Endothelial cell of umbilical vein (primary cell): ENCODE results near the gene KLHL6. TPM values are rescaled to one million over a fixed set of nuclear protein-coding genes. Genes with fewer than 3 reads are reported as not detected.

Source experiments
- BruUV-seq: library from RNA; stranded (reverse); fragments of 400-500 nt; replicated peaks from 2 replicates; lab custom pipeline; 2021; lab: Mats Ljungman, UMichigan
- CTCF ChIA-PET: fragments of 300-600, 350-600 bp; sonication (Branson Sonifier 250); formaldehyde crosslinking; loops from one replicate; lab custom pipeline; 2021; ENCODE audit warnings: antibody characterized with exemption, inconsistent platforms; lab: Charles Lee
- POLR2A ChIA-PET: fragments of 300-600, 350-600 bp; sonication (Branson Sonifier 250); formaldehyde crosslinking; loops from one replicate; lab custom pipeline; 2021; ENCODE audit warnings: antibody characterized with exemption, inconsistent platforms; lab: Charles Lee
- DNase-seq: peaks from one replicate; pipeline ENCODE4 v3.0.0-alpha.2; 2011; ENCODE audit warnings: low read depth, low spot score
- FAIRE-seq: peaks from 2 replicates; lab custom pipeline; 2011; peaks lifted over from hg19 to GRCh38; lab: Jason Lieb, UNC
- H2AFZ ChIP-seq: 2 replicates; pipeline ENCODE4 v1.6.0; 2012; ENCODE audit warnings: low read depth, low read length, control low read depth, inconsistent platforms
- H3K27ac ChIP-seq: 2 replicates; pipeline ENCODE4 v1.5.1; 2011; ENCODE audit warnings: low read depth, mild to moderate bottlenecking, control low read depth, low read length, moderate library complexity; ENCODE audit not compliant: insufficient read depth
- H3K27me3 ChIP-seq, 2 experiments: 2 replicates each; pipeline versions ENCODE4 v1.6.0 to v1.6.1; 2011; ENCODE audit warnings: low read length in 2 of 2, mixed read lengths in 1 of 2; ENCODE audit not compliant: control insufficient read depth in 2 of 2, insufficient read depth in 2 of 2
- H3K36me3 ChIP-seq, 2 experiments: 2 replicates in 1 of 2; 3 replicates in 1 of 2; pipeline ENCODE4 v1.5.1; 2011; ENCODE audit warnings: low read length in 2 of 2, mild to moderate bottlenecking in 1 of 2, moderate library complexity in 1 of 2; ENCODE audit not compliant: control insufficient read depth in 2 of 2, insufficient read depth in 2 of 2; ENCODE audit errors: extremely low read depth in 1 of 2
- H3K4me1 ChIP-seq: 3 replicates; pipeline ENCODE4 v1.5.1; 2011; ENCODE audit warnings: mild to moderate bottlenecking, low read length; ENCODE audit not compliant: control insufficient read depth, insufficient read depth; ENCODE audit errors: extremely low read depth
- H3K4me2 ChIP-seq: 2 replicates; pipeline ENCODE4 v1.6.1; 2011; ENCODE audit warnings: low read length, control low read depth, mixed read lengths; ENCODE audit not compliant: insufficient read depth
- H3K4me3 ChIP-seq, 3 experiments: fragments of 200-600 bp in 1 of 3; sonication (generic), shearing (Covaris generic) in 1 of 3; replicated peaks in 1 of 3; 2 replicates each; pipeline ENCODE4 v1.5.1; 2011 to 2016; ENCODE audit warnings: control low read depth in 3 of 3, low read length in 3 of 3, mild to moderate bottlenecking in 2 of 3, inconsistent platforms in 1 of 3, low read depth in 1 of 3, moderate library complexity in 1 of 3; ENCODE audit not compliant: insufficient read depth in 1 of 3
- H3K79me2 ChIP-seq: 2 replicates; pipeline ENCODE4 v1.6.0; 2012; ENCODE audit warnings: low read length, inconsistent platforms; ENCODE audit not compliant: control insufficient read depth, insufficient read depth
- H3K9ac ChIP-seq: replicated peaks from 2 replicates; pipeline ENCODE3; 2011; ENCODE audit warnings: low read length, control low read depth; ENCODE audit not compliant: insufficient read depth; ENCODE audit errors: extremely low read depth
- H3K9me1 ChIP-seq: replicated peaks from 3 replicates; pipeline ENCODE4 v1.6.0; 2011; ENCODE audit warnings: mild to moderate bottlenecking, low read length; ENCODE audit not compliant: control insufficient read depth, insufficient read depth; ENCODE audit errors: extremely low read depth
- H3K9me3 ChIP-seq: replicated peaks from 2 replicates; pipeline ENCODE4 v1.5.1; 2012; ENCODE audit warnings: low read length, inconsistent platforms; ENCODE audit not compliant: control insufficient read depth, insufficient read depth
- H4K20me1 ChIP-seq: replicated peaks from 2 replicates; pipeline ENCODE3; 2011; ENCODE audit warnings: mild to moderate bottlenecking, low read length; ENCODE audit not compliant: control insufficient read depth, insufficient read depth; ENCODE audit errors: extremely low read depth
- FOS ChIP-seq: IDR thresholded peaks from 2 replicates; pipeline ENCODE4 v1.6.1; 2011; ENCODE audit warnings: mild to moderate bottlenecking, low read length, moderate library complexity, borderline replicate concordance; ENCODE audit not compliant: insufficient read depth
- GATA2 ChIP-seq: IDR thresholded peaks from 2 replicates; pipeline ENCODE4 v1.7.0; 2011; ENCODE audit warnings: low read depth, mild to moderate bottlenecking, moderate library complexity, mixed read lengths, low read length; ENCODE audit not compliant: insufficient read length, insufficient read depth
- JUN ChIP-seq: IDR thresholded peaks from 2 replicates; pipeline ENCODE4 v1.6.1; 2011; ENCODE audit warnings: borderline replicate concordance, low read depth; ENCODE audit not compliant: insufficient read length, insufficient read depth
- MAX ChIP-seq: IDR thresholded peaks from 2 replicates; pipeline ENCODE4 v1.6.1; 2011; ENCODE audit not compliant: insufficient read depth, insufficient read length
- MYC ChIP-seq: IDR thresholded peaks from one replicate; pipeline ENCODE4 v1.6.1; 2011; ENCODE audit warnings: mild to moderate bottlenecking, low read depth, low read length
- POLR2A ChIP-seq: IDR thresholded peaks from 2 replicates; pipeline ENCODE4 v1.6.1; 2012; ENCODE audit warnings: low read depth, mild to moderate bottlenecking, control low read depth, low read length
- POLR2AphosphoS5 ChIP-seq: IDR thresholded peaks from 2 replicates; pipeline ENCODE4 v1.6.1; 2012; ENCODE audit warnings: low read depth, mild to moderate bottlenecking, control low read depth, low read length, moderate library complexity; ENCODE audit not compliant: insufficient read depth
- dilution Hi-C: fragments of 300-500 bp; cut with MboI; formaldehyde crosslinking; loops from one replicate; pipeline ENCODE4 v1.15.0; 2019; ENCODE audit warnings: low sequenced_read_pairs; ENCODE audit not compliant: extremely low pct_ligation_motif_present
- intact Hi-C: fragments of 100-400 bp; cut with micrococcal nuclease; formaldehyde crosslinking; loops from one replicate; pipeline ENCODE4 v1.10.0; 2022
- polyA plus RNA-seq, 4 experiments: library from polyadenylated mRNA; depleted of rRNA in 3 of 4; stranded (reverse) in 3 of 4; unstranded in 1 of 4; fragments of >200 nt; gene quantifications; 2 replicates each; pipeline versions ENCODE4 v1.2.1 to v1.2.3, GENCODE V29; 2011 to 2012; ENCODE audit warnings: missing spikeins in 1 of 4
- total RNA-seq: library from RNA; stranded (reverse); gene quantifications from 2 replicates; pipeline ENCODE4 v1.2.3, GENCODE V29; 2021

The KLHL6 gene
- total and polyA plus RNA-seq, 2 donors (not counting 3 experiments of a cell fraction or from before 2014, with no cell fraction given): 5.7 to 12.6 TPM

GRCh38 chr3:183584914-183585280, 29.4 kb upstream of the KLHL6 start:
- Histone ChIP-seq H3K9me1 (no peaks in the 10 kb centered on the region), H2AFZ (no peak overlapping the region), H4K20me1 (no peaks in the 10 kb centered on the region), H3K27ac (no peak overlapping the region), H3K27me3 (no peaks in the 10 kb centered on the region), H3K9me3 (no peaks in the 10 kb centered on the region), H3K36me3 (no peaks in the 10 kb centered on the region), H3K4me3 (no peak overlapping the region), H3K4me2 (no peak overlapping the region), H3K79me2 (no peaks in the 10 kb centered on the region), H3K4me1 (peaks cover 29% of the 10 kb centered on the region), H3K9ac (no peak overlapping the region)
- POLR2A ChIA-PET: interaction anchor here (1.1 to 1.2 kb wide), 2 partner anchors 50 to 52 kb away, joined by 3 to 7 read pairs; partner anchors contain the start of gene KLHL24
- intact Hi-C loops (loop anchor here (1.0 to 2.0 kb wide), 2 partner anchors 22 to 30 kb away; partner anchors contain the start of gene KLHL6), dilution Hi-C loops (no loop called here)
- CTCF ChIA-PET: interaction anchor here (0.9 to 1.2 kb wide), 2 partner anchors 97 to 106 kb away, joined by 3 to 6 read pairs; no protein-coding TSS in a partner anchor
- FAIRE-seq (no peak), DNase-seq (no peak)
- no peak for TF ChIP-seq MYC
- TF ChIP-seq MAX: no peak
- no peak for TF ChIP-seq GATA2
- TF ChIP-seq POLR2AphosphoS5: no peak
- TF ChIP-seq FOS: no peak
- no peak for TF ChIP-seq JUN
- no peak for TF ChIP-seq POLR2A
- BruUV-seq: no TSS peak
